Right lobe of liver (tissue), 4 donors: Measurements from ENCODE around the gene GNB1.

ENCODE experiments used
- CTCF ChIP-seq, 4 donors: fragments of 200-600 bp in 3 of 4; fragments of 450-650 bp in 1 of 4; IDR thresholded peaks; one replicate each; pipeline versions ENCODE4 v1.5.1 to v1.8.0; 2016 to 2022; ENCODE audit warnings: antibody characterized with exemption in 4 of 4, mild to moderate bottlenecking in 2 of 4
- POLR2A ChIP-seq: fragments of 450-650 bp; IDR thresholded peaks from one replicate; pipeline ENCODE4 v1.6.1; 2017; ENCODE audit warnings: antibody characterized with exemption, mild to moderate bottlenecking
- donor health status: DM: no; HTN: no; CAD: no.
- donor health status: DM: no; HTN: no; CAD: no.
- donor health status: DM: no; HTN: yes; CAD: no.

- no peak for TF ChIP-seq CTCF (IDR thresholded peaks at IDR 0.05)
- TF ChIP-seq POLR2A, result no peak
These were observed 33.5 kb upstream of the GNB1 start for GRCh38 chr1:1924386-1924785.
